Epithelial cell of esophagus (primary cell): ENCODE results near the gene KIF5A.

Source experiments
- DNase-seq: peaks from one replicate; pipeline ENCODE4 v3.0.0; 2010; ENCODE audit warnings: low read depth
- H3K4me3 ChIP-seq: 2 replicates; pipeline ENCODE4 v1.5.1; 2011; ENCODE audit warnings: mild to moderate bottlenecking, low read length, control low read depth
- CTCF ChIP-seq: IDR thresholded peaks from 2 replicates; pipeline ENCODE4 v1.5.1; 2011; ENCODE audit warnings: low read depth, mild to moderate bottlenecking, low read length, control low read depth, inconsistent platforms; ENCODE audit not compliant: insufficient read depth; ENCODE audit errors: missing control alignments

KIF5A gene

GRCh38 chr12:57522887-57523705, 26.7 kb upstream of the KIF5A start:
- peak; percentile 40 for DNase-seq
- H3K4me3 ChIP-seq: peak overlapping the region; percentile 92
- TF ChIP-seq CTCF: no peak

GRCh38 chr12:57523706-57524614, 25.9 kb upstream of the KIF5A start:
- H3K4me3 ChIP-seq: peak overlapping the region; percentile 92
- no peak for TF ChIP-seq CTCF
- no peak for DNase-seq

GRCh38 chr12:57524814-57525614, 24.8 kb upstream of the KIF5A start:
- peak overlapping the region; percentile 92 for H3K4me3 ChIP-seq
- no peak for TF ChIP-seq CTCF
- no peak for DNase-seq

GRCh38 chr12:57525615-57526383, 24.0 kb upstream of the KIF5A start:
- no peak for TF ChIP-seq CTCF
- H3K4me3 ChIP-seq: no peak overlapping the region
- no peak for DNase-seq

- no peak for TF ChIP-seq CTCF
- no peak overlapping the region for H3K4me3 ChIP-seq
- DNase-seq: no peak
Observed at GRCh38 chr12:57526477-57527126, 23.2 kb upstream of the KIF5A start.
